Ishikawa (cell line): ENCODE data around the gene MAML2.

ENCODE experiments used
- EGR1 ChIP-seq: IDR thresholded peaks from 2 replicates; pipeline ENCODE4 v1.6.1; 2012
- EP300 ChIP-seq: IDR thresholded peaks from 2 replicates; pipeline ENCODE4 v1.6.1; 2012; ENCODE audit warnings: borderline replicate concordance
- MAX ChIP-seq: IDR thresholded peaks from 2 replicates; pipeline ENCODE4 v1.6.1; 2012
- TEAD4 ChIP-seq: IDR thresholded peaks from 2 replicates; pipeline ENCODE4 v1.6.1; 2012

GRCh38 chr11:96075532-96075959, 267.4 kb downstream of the MAML2 start:
- TF ChIP-seq MAX (no peak), EP300 (no peak), TEAD4 (no peak), EGR1 (no peak)
